Lung (tissue), 12 donors: Measurements from ENCODE around the gene SORL1. TPM values are rescaled to one million over a fixed set of nuclear protein-coding genes. Genes with fewer than 3 reads are reported as not detected.

Experiments
- ATAC-seq: fragments of 200-7000 bp; cut with Tn5 transposase; one replicate; pipeline ENCODE4 v1.9.1; 2020; ENCODE audit warnings: moderate number of reproducible peaks; ENCODE audit not compliant: insufficient read depth, low FRiP score
- DNase-seq, 3 donors: peaks; one replicate each; pipeline ENCODE4 v3.0.0-alpha.2; 2013 to 2017
- H3K27ac ChIP-seq, 2 donors: one replicate each; pipeline ENCODE4 v1.5.1; 2013; ENCODE audit warnings: mild to moderate bottlenecking in 2 of 2, moderate library complexity in 2 of 2, control low read depth in 1 of 2, inconsistent platforms in 1 of 2, low read depth in 1 of 2, low read length in 1 of 2
- H3K27me3 ChIP-seq, 3 donors: one replicate each; pipeline ENCODE4 v1.5.1; 2013; ENCODE audit warnings: low read length in 2 of 3; ENCODE audit not compliant: control insufficient read depth in 3 of 3, insufficient read depth in 3 of 3
- H3K36me3 ChIP-seq, 4 donors: one replicate each; pipeline ENCODE4 v1.5.1; 2013; ENCODE audit warnings: low read length in 4 of 4, mild to moderate bottlenecking in 1 of 4, moderate library complexity in 1 of 4; ENCODE audit not compliant: control insufficient read depth in 4 of 4, insufficient read depth in 4 of 4
- H3K4me1 ChIP-seq, 5 donors: one replicate each; pipeline ENCODE4 v1.5.1; 2013; ENCODE audit warnings: low read length in 5 of 5, mild to moderate bottlenecking in 2 of 5, moderate library complexity in 1 of 5; ENCODE audit not compliant: control insufficient read depth in 5 of 5, insufficient read depth in 5 of 5
- H3K4me3 ChIP-seq: one replicate; pipeline ENCODE4 v1.5.1; 2013; ENCODE audit warnings: mild to moderate bottlenecking, control low read depth, moderate library complexity
- H3K9ac ChIP-seq, 2 donors: one replicate each; pipeline ENCODE4 v1.5.1; 2013; ENCODE audit warnings: low read length in 2 of 2, control low read depth in 1 of 2; ENCODE audit not compliant: insufficient read depth in 1 of 2
- H3K9me3 ChIP-seq, 4 donors: one replicate each; pipeline ENCODE4 v1.5.1; 2013; ENCODE audit warnings: low read length in 3 of 4, mild to moderate bottlenecking in 1 of 4, moderate library complexity in 1 of 4; ENCODE audit not compliant: control insufficient read depth in 4 of 4, insufficient read depth in 3 of 4
- CTCF ChIP-seq: IDR thresholded peaks from 2 replicates; pipeline ENCODE4 v1.5.1; 2012; ENCODE audit warnings: mild to moderate bottlenecking; ENCODE audit errors: control extremely low read depth, extremely low read depth
- WGBS, 2 donors: extraction: QIAGEN DNeasy Blood & Tissue Kit; methylation state at CpG; one replicate each; pipeline ENCODE4 v1.1.7; 2013; 5-methylcytosine and 5-hydroxymethylcytosine counted together
- polyA plus RNA-seq, 2 donors: library from polyadenylated mRNA; stranded (reverse); fragments of 200-250 nt; gene quantifications; one replicate each; pipeline ENCODE4 v1.2.1, GENCODE V29; 2013
- total RNA-seq, 2 donors: library from RNA; depleted of rRNA in 1 of 2; stranded (reverse); fragments of >200 nt in 1 of 2; gene quantifications; one replicate each; pipeline ENCODE4 v1.2.1, GENCODE V29; 2014 to 2021
- donor health status: control.
- donor health status: control.
- donor health status: Bipolar disorder and iron deficiency.
- donor health status: healthy.
- donor health status: DM: yes; HTN: yes; CAD: no.

Gene SORL1
- total and polyA plus RNA-seq, 4 donors, result 1.9 to 67.0 (median 49.2) TPM

- Histone ChIP-seq H3K4me1 (peaks cover 0 to 16% (median 0%) of the 10 kb centered on the region in 5 donors), H3K27me3 (no peaks in the 10 kb centered on the region), H3K4me3 (peak within 1 kb of the TSS; percentile 57), H3K36me3 (peaks cover 0 to 3% (median 0%) of the 10 kb centered on the region in 4 donors), H3K9ac (peak within 1 kb of the TSS in 1 of 2 donors; percentile 70), H3K27ac (peak within 1 kb of the TSS in 1 of 2 donors; percentile 74), H3K9me3 (no peaks in the 10 kb centered on the region)
- WGBS, 2 donors, result 2 to 6% methylated on average over 21 of the region's 21 CpGs
- no peak for ATAC-seq
- DNase-seq, result peak in 2 of 3 donors; percentile 20 to 40
- TF ChIP-seq CTCF, result no peak
These were observed 566 bp downstream of the SORL1 start, which contains the start of gene SORL1-AS1 for GRCh38 chr11:121452609-121453150. TSS of gene SORL1-AS1 (minus strand) at chr11:121452967.

- Histone ChIP-seq H3K9ac (no peak overlapping the region), H3K36me3 (peaks cover 0 to 3% (median 0%) of the 10 kb centered on the region in 4 donors), H3K27me3 (no peaks in the 10 kb centered on the region), H3K4me1 (peaks cover 0 to 16% (median 0%) of the 10 kb centered on the region in 5 donors), H3K9me3 (no peaks in the 10 kb centered on the region), H3K27ac (no peak overlapping the region), H3K4me3 (no peak overlapping the region)
- WGBS, 2 donors, result 50 to 66% methylated on average over 6 of the region's 6 CpGs
- no peak for ATAC-seq
- DNase-seq, result no peak
- TF ChIP-seq CTCF, result no peak
These were observed 1.6 kb downstream of the SORL1 start for GRCh38 chr11:121453589-121454299.

GRCh38 chr11:121455115-121455514 is 3.0 kb downstream of the SORL1 start:
- Histone ChIP-seq H3K4me3 (no peak overlapping the region), H3K9ac (no peak overlapping the region), H3K4me1 (peaks cover 0 to 24% (median 2%) of the 10 kb centered on the region in 5 donors), H3K36me3 (peaks cover 0 to 3% (median 0%) of the 10 kb centered on the region in 4 donors), H3K27me3 (no peaks in the 10 kb centered on the region), H3K9me3 (no peaks in the 10 kb centered on the region), H3K27ac (no peak overlapping the region)
- DNase-seq (no peak), ATAC-seq (no peak)
- TF ChIP-seq CTCF, result no peak
- 77 to 78% methylated on average over 3 of the region's 3 CpGs for WGBS, 2 donors
